Measurements from ENCODE around the gene WNT10A.

The WNT10A gene

GRCh38 chr2:218883491-218884490 lies 3.1 kb downstream of the WNT10A start:
- peak overlapping the region; percentile 55 to 58 for H3K4me3 Mint-ChIP-seq
- peaks cover 16 to 45% of the 10 kb centered on the region in 2 donors for H3K27me3 Mint-ChIP-seq
- peaks cover 13% of the 10 kb centered on the region for H3K36me3 Mint-ChIP-seq (ENCODE audit: insufficient read depth)
- DNase-seq: no peak
- no peaks in the 10 kb centered on the region for H3K9me3 Mint-ChIP-seq
- peak; percentile 13 for ATAC-seq (replicated peaks)
- H3K4me1 Mint-ChIP-seq (ENCODE audit: low read depth in 2 of 2): peaks cover 14 to 30% of the 10 kb centered on the region in 2 donors
- no peak overlapping the region for H3K27ac Mint-ChIP-seq

GRCh38 chr2:218884519-218884918 lies 3.9 kb downstream of the WNT10A start:
- peaks cover 16 to 45% of the 10 kb centered on the region in 2 donors for H3K27me3 Mint-ChIP-seq
- H3K4me1 Mint-ChIP-seq (ENCODE audit: low read depth in 2 of 2): peaks cover 14 to 26% of the 10 kb centered on the region in 2 donors
- peaks cover 13% of the 10 kb centered on the region for H3K36me3 Mint-ChIP-seq (ENCODE audit: insufficient read depth)
- H3K9me3 Mint-ChIP-seq: no peaks in the 10 kb centered on the region
- DNase-seq (no peak), ATAC-seq (replicated peaks) (no peak)
- no peak overlapping the region for H3K27ac Mint-ChIP-seq
- peak overlapping the region; percentile 55 to 58 for H3K4me3 Mint-ChIP-seq

GRCh38 chr2:218885981-218886947 lies 5.6 kb downstream of the WNT10A start:
- DNase-seq (no peak), ATAC-seq (replicated peaks) (no peak)
- Mint-ChIP-seq H3K27ac (peak overlapping the region in 1 of 2 donors; percentile 24), H3K9me3 (no peaks in the 10 kb centered on the region), H3K36me3 (ENCODE audit: insufficient read depth) (peaks cover 14% of the 10 kb centered on the region), H3K4me1 (ENCODE audit: low read depth in 2 of 2) (peaks cover 6 to 14% of the 10 kb centered on the region in 2 donors), H3K27me3 (peaks cover 16 to 33% of the 10 kb centered on the region in 2 donors), H3K4me3 (no peak overlapping the region)

GRCh38 chr2:218887079-218887478 lies 6.4 kb downstream of the WNT10A start:
- Mint-ChIP-seq H3K4me1 (ENCODE audit: low read depth in 2 of 2) (peaks cover 11% of the 10 kb centered on the region in 2 donors), H3K27me3 (peaks cover 16 to 25% of the 10 kb centered on the region in 2 donors), H3K9me3 (no peaks in the 10 kb centered on the region), H3K27ac (no peak overlapping the region), H3K4me3 (no peak overlapping the region), H3K36me3 (ENCODE audit: insufficient read depth) (peaks cover 18% of the 10 kb centered on the region)
- DNase-seq (no peak), ATAC-seq (replicated peaks) (no peak)

- no peak overlapping the region for H3K27ac Mint-ChIP-seq
Measured at GRCh38 chr2:218888341-218888740, 7.7 kb downstream of the WNT10A start.

GRCh38 chr2:218889937-218890336 lies 9.3 kb downstream of the WNT10A start:
- Mint-ChIP-seq H3K27me3 (peaks cover 0 to under 1% of the 10 kb centered on the region in 2 donors), H3K36me3 (ENCODE audit: insufficient read depth) (peaks cover 46% of the 10 kb centered on the region), H3K27ac (no peak overlapping the region)

More at GRCh38 chr2:218888341-218888740, 7.7 kb downstream of the WNT10A start:
- Mint-ChIP-seq H3K36me3 (ENCODE audit: insufficient read depth) (peaks cover 30% of the 10 kb centered on the region), H3K4me3 (no peak overlapping the region), H3K27me3 (peaks cover 7 to 13% of the 10 kb centered on the region in 2 donors), H3K4me1 (ENCODE audit: low read depth in 2 of 2) (peaks cover 10 to 15% of the 10 kb centered on the region in 2 donors), H3K9me3 (no peaks in the 10 kb centered on the region)
- ATAC-seq (replicated peaks) (no peak), DNase-seq (no peak)

GRCh38 chr2:218890369-218890768 lies 9.7 kb downstream of the WNT10A start:
- Mint-ChIP-seq H3K4me1 (ENCODE audit: low read depth in 2 of 2) (peaks cover 23 to 29% of the 10 kb centered on the region in 2 donors), H3K36me3 (ENCODE audit: insufficient read depth) (peaks cover 46% of the 10 kb centered on the region), H3K9me3 (no peaks in the 10 kb centered on the region), H3K27ac (peak overlapping the region in 1 of 2 donors; percentile 50), H3K4me3 (no peak overlapping the region), H3K27me3 (no peaks in the 10 kb centered on the region)
- DNase-seq: no peak
- ATAC-seq (replicated peaks): no peak

More at GRCh38 chr2:218889937-218890336, 9.3 kb downstream of the WNT10A start:
- no peak overlapping the region for H3K4me3 Mint-ChIP-seq
- peaks cover 22 to 25% of the 10 kb centered on the region in 2 donors for H3K4me1 Mint-ChIP-seq (ENCODE audit: low read depth in 2 of 2)
- no peak for ATAC-seq (replicated peaks)
- DNase-seq: no peak
- no peaks in the 10 kb centered on the region for H3K9me3 Mint-ChIP-seq

- DNase-seq (no peak), ATAC-seq (replicated peaks) (no peak)
- peaks cover 52% of the 10 kb centered on the region for H3K36me3 Mint-ChIP-seq (ENCODE audit: insufficient read depth)
- no peaks in the 10 kb centered on the region for H3K9me3 Mint-ChIP-seq
- no peaks in the 10 kb centered on the region for H3K27me3 Mint-ChIP-seq
- peak overlapping the region; percentile 39 to 75 for H3K4me3 Mint-ChIP-seq
- peaks cover 34 to 40% of the 10 kb centered on the region in 2 donors for H3K4me1 Mint-ChIP-seq (ENCODE audit: low read depth in 2 of 2)
- H3K27ac Mint-ChIP-seq: peak overlapping the region; percentile 93 to 94
Measured at GRCh38 chr2:218891275-218892135, 10.9 kb downstream of the WNT10A start.

- peak overlapping the region; percentile 39 to 75 for H3K4me3 Mint-ChIP-seq
- no peaks in the 10 kb centered on the region for H3K9me3 Mint-ChIP-seq
- H3K36me3 Mint-ChIP-seq (ENCODE audit: insufficient read depth): peaks cover 62% of the 10 kb centered on the region
- ATAC-seq (replicated peaks) (peak; percentile 58), DNase-seq (peak; percentile 82 to 86 (median 85))
- peaks cover 36 to 43% of the 10 kb centered on the region in 2 donors for H3K4me1 Mint-ChIP-seq (ENCODE audit: low read depth in 2 of 2)
- peak overlapping the region; percentile 93 to 94 for H3K27ac Mint-ChIP-seq
- no peaks in the 10 kb centered on the region for H3K27me3 Mint-ChIP-seq
Measured at GRCh38 chr2:218892693-218893348, 12.2 kb downstream of the WNT10A start.

GRCh38 chr2:218893349-218894150 lies 12.9 kb downstream of the WNT10A start:
- Mint-ChIP-seq H3K4me1 (ENCODE audit: low read depth in 2 of 2) (peaks cover 42 to 50% of the 10 kb centered on the region in 2 donors), H3K4me3 (peak overlapping the region; percentile 39 to 75), H3K27ac (peak overlapping the region; percentile 93 to 94), H3K9me3 (no peaks in the 10 kb centered on the region), H3K27me3 (peaks cover 5 to 7% of the 10 kb centered on the region in 2 donors), H3K36me3 (ENCODE audit: insufficient read depth) (peaks cover 70% of the 10 kb centered on the region)
- DNase-seq (no peak), ATAC-seq (replicated peaks) (no peak)

- Mint-ChIP-seq H3K4me3 (peak overlapping the region; percentile 39 to 75), H3K27ac (peak overlapping the region; percentile 93 to 94), H3K9me3 (no peaks in the 10 kb centered on the region), H3K4me1 (ENCODE audit: low read depth in 2 of 2) (peaks cover 43 to 52% of the 10 kb centered on the region in 2 donors), H3K27me3 (peaks cover 7 to 11% of the 10 kb centered on the region in 2 donors), H3K36me3 (ENCODE audit: insufficient read depth) (peaks cover 71% of the 10 kb centered on the region)
- DNase-seq: no peak
- no peak for ATAC-seq (replicated peaks)
Measured at GRCh38 chr2:218894151-218894879, 13.7 kb downstream of the WNT10A start.

Data from effector memory CD8-positive, alpha-beta T cell (primary cell).